Activated T-helper 1 cell treated with Interleukin-2 at 50 U/mL for 16 hours (primary cell): Measurements from ENCODE around the gene NUP85.
"Not testable (repeated sequence)": the region's sequence is repeated elsewhere in the genome, so short reads cannot be mapped to it uniquely, and the experiment has no call there.

Experiments used
- DNase-seq: peaks from one replicate; pipeline ENCODE4 v3.0.0-alpha.2; 2020; ENCODE audit warnings: low read depth

The NUP85 gene

GRCh38 chr17:75241996-75242460 is 36.5 kb downstream of the NUP85 start:
- no peak for DNase-seq

DNA sequence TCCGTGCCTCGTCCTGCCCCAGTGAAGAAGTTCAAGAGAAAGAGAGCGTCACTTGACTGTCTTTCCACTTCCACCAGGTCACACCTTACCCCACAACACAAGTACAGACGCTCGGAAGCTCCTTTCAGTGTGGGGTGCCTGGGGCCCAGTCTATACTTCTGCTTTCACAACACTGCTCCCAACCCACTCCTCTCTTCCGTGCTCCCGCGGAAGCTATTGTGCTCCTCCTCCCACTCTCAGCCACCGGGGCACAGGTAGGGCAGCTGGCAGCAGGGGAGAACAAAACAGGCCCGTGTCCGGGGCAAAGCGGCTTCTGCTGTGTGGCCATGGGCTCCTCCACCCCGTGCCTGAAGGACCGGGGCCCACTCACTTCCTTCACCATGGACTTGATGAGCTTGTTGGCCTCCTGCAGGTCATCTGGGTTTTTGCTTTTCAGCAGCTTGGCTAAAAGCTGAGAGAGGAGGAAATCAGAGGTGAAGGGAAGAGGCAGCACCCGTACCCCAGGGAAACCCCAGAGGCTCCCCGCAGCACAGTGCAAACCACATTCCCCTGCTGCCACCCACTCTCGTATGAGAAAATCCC is 37.1 kb downstream of the NUP85 start:
- peak; percentile 25 for DNase-seq

GRCh38 chr17:75244133-75244866 is 38.8 kb downstream of the NUP85 start:
- DNase-seq, result no peak

- no peak for DNase-seq
Observed at GRCh38 chr17:75245011-75245410, 39.5 kb downstream of the NUP85 start.

GRCh38 chr17:75246404-75246803 is 40.9 kb downstream of the NUP85 start:
- DNase-seq, result no peak

DNA sequence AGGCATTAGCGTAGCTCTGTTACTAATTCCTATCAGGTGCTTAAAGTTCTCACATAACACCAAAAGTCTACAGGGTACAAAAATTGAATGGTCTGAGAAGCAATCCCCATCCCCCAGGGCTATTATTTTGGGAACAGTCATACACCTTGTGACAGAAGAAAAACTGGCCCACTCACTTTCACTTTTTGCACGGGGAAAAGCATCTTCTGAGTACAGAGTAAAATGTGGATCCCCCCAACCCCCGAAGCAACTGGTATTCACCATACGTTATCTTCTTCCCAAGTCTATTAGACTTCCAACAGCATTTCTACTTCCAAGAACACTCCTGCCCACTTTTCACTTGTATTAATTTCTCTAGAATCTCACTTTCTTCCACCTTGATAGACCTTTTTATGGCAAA is 44.1 kb downstream of the NUP85 start:
- DNase-seq, result no peak

- DNase-seq, result peak; percentile 53
Observed at GRCh38 chr17:75250009-75250471, 44.6 kb downstream of the NUP85 start.

DNA sequence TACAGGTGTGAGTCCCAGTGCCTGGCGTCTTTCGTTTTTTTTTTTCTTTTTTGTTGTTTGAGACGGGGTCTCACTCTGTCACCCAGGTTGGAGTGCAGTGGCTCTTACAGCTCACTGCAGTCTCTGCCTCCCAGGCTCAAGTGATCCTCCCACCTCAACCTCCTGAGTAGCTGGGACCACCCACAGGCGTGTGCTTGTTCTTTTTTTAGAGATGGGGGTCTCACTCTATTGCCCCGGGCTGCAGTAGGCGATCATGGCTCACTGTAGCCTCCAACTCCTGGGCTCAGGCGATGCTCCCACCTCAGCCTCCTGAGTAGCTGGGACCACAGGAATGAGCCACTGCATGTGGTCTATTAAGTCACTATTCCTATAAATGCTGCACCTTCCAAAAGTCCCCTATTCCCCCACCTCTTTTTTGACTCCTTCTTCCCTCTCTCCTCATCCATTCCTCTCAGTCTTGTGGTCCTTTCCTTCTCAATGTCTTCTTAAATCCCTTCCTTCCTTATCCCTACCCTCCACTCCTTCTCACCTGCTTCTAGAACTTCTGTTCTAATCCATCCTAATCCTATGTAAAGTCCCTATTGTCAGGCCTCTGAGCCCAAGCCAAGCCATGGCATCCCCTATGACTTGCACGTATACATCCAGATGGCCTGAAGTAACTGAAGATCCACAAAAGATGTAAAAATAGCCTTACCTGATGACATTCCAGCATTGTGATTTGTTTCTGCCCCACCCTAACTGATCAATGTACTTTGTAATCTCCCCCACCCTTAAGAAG is 46.7 kb downstream of the NUP85 start:
- DNase-seq, result no peak

DNA sequence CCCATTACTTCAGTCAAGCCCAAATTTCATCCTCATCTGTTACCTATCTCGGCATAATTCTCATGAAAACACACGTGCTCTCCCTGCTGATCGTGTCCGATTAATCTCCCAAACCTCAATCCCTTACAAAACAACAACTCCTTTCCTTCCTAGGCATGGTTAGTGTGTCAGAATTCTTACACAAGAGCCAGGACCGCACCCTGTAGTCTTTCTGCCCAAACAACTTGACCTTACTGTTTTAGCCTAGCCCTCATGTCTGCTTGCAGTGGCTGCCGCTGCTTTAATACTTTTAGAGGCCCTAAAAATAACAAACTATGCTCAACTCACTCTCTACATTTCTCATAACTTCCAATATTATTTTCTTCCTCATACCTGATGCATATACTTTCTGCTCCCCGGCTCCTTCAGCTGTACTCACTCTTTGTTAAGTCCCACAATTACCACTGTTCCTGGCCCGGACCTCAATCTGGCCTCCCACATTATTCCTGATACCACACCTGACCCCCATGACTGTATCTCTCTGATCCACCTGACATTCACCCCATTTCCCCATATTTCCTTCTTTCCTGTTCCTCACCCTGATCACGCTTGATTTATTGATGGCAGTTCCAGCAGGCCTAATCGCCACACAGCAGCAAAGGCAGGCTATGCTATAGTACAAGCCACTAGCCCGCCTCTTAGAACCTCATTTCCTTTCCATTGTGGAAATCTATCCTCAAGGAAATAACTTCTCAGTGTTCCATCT is 50.6 kb downstream of the NUP85 start:
- DNase-seq, result not testable (repeated sequence)

DNA sequence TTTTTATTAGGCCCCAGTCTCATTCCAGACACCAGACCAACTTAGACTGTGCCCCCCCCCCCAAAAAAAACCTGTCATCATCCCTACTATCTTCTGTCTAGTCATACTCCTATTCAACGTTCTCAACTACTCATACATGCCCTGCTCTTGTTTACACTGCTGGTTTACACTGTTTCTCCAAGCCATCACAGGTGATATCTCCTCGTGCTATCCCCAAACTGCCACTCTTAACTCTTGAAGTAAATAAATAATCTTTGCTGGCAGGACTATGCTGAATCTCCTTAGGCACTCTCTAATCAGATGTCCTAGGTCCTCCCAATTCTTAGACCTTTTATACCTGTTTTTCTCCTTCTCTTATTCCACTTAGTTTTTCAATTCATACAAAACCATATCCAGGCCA is 51.7 kb downstream of the NUP85 start:
- DNase-seq, result not testable (repeated sequence)

DNA sequence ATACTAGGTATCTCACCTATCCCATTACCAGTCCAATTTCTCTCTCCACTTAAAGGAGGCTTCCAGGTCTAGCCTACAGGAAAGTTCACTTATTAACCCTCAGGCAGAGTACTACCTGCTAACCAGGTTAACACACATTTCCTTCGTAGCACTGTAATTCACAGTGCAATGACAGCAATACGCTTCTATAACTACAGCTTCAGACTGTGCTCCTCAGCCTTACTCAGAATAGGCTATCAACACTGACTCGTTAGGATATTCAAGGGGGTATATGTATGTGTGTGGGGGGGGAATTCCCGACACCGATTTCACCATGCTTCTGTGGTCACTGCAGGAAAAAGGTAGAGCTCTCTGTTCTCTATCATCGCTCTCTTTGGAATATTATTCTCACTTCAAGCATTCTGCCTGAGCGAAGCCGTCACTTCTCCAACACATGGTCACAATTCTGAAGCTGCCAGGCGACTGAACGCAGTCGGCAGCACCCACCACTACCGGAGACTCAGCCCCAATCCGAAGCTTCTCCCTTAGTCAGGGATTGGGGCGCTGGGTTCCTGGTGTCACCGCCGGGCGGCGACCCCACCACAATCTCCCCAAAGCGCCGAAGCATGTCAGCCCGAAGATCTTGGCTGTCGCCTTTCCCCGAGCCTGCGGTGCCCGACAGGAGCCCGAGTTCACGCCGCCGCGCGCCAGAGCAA is 55.3 kb downstream of the NUP85 start:
- DNase-seq, result no peak

DNA sequence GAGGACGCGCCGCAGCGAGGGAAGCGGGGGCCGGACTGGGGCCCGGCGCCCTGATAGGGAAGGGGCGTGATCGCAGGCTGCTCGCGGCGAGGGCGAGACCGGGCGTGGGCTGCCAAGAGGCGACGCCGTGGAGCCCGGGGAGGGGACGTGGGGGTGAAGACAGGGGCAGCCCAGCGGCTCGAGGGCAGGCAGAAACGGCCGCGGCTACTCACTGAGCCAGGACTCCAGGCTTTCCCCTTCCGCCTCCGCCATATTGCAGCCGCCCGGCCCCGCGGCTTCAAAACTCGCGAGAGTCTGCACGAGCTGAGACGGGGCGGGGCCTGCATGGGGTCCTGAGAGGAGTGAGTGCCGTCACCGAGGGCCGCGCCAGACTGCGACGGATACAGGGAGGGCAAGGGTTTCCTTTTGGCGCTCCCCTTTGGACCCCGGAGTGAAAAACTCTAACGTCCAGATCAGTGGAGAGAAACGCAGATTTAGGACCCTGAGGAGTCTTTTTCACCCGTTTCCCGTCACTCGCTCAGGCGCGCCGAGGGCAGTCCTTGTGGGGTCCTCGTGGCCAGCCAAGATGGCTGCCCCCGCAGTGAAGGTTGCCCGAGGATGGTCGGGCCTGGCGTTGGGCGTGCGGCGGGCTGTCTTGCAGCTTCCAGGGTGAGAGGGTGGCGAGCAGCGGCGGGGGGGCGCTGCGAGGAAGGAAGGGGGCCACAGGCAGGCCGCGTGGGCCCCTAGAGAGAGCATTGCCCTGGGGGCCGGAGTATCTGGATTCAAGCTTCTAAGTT is 56.0 kb downstream of the NUP85 start, which contains the start of the genes GGA3 and MRPS7:
Gene GGA3, minus strand, starts transcription at position 271 of the 776 bp plus-strand sequence. Its CDS starts 19 bp downstream, at position 252.
Gene MRPS7, plus strand, starts transcription at position 544 of the 776 bp plus-strand sequence. Its CDS starts 22 bp downstream, at position 566.
- DNase-seq, result peak; percentile 92

DNA sequence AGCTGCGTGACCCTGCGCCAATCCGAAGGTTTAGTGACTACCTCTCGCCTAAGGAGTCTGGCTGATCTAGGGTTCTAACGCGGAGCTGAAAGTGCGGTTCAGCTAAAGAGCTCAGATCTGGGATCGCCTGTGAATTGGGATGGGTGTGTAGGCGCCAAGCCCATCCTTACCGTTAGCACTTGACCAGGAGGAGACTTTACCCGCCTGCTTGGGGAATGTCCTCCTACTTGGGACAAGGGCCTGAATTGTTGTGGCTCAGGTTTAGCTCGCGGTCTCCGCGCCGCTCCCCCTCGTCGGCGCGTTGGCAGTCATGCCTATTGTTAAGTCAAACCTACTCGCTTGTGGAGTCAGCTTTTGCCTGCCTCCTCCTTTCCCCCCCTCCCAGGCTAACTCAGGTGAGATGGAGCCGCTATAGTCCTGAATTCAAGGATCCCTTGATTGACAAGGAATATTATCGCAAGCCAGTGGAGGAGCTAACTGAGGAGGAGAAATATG is 56.7 kb downstream of the NUP85 start:
- DNase-seq, result no peak

DNA sequence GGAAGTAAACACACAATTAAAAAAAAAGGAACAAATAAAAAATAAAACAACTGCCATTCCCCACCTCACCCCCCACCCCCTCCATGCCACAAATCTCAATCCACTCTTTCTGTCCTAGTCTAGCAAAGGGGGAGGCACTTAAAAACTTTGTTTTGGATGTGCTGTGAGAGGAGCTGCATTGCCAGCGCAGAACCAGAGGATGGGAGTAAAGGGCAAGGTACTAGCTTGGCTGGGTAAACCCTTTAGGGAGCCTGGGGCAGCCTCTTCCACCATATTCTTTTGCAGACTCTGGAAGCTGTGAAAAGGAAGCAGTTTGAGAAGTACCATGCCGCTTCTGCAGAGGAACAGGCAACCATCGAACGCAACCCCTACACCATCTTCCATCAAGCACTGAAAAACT is 57.6 kb downstream of the NUP85 start:
- DNase-seq, result no peak

- no peak for DNase-seq
Observed at GRCh38 chr17:75265614-75266315, 60.3 kb downstream of the NUP85 start.

DNA sequence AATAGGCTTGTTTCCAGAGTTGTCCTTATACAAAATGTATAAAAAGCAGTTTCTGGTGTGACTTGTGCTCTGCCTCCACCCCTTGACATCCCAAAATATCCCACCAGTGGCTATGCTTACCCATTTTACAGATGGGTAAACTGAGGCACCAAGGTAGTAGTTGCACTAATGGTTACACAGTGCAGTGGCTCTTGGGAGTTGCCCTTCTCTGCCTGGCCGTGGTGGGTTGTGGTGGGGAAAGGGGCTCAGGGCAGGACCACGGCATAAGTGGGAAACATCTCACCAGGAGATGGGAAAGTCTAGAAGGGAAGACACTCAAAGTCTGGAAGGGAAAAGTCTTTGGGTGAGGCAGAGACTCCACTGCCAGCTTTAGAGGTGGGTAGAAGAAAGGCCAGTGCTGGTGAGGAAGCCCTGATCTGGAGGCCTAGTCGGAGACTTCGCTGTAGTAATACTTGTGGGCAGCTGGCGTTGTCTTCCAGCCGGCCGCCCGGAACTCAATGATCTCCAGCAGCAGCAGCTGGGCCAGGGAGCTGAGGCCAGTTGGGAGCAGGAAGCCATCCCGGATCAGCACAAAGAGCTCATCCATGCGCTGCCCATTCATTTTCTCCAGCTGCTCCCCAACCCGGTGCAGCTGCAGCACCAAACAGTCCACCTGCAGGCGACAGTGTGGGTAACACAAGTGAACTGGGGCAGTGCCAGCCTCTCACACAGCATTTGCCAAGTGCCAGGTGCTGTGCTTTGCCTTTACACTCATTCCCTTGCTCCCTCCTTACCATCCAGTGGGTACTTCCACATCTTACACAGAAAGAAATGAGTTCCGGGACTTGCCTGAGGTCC is 61.1 kb downstream of the NUP85 start:
- DNase-seq, result no peak

- DNase-seq, result no peak
Observed at GRCh38 chr17:75267153-75267410, 61.6 kb downstream of the NUP85 start.

DNA sequence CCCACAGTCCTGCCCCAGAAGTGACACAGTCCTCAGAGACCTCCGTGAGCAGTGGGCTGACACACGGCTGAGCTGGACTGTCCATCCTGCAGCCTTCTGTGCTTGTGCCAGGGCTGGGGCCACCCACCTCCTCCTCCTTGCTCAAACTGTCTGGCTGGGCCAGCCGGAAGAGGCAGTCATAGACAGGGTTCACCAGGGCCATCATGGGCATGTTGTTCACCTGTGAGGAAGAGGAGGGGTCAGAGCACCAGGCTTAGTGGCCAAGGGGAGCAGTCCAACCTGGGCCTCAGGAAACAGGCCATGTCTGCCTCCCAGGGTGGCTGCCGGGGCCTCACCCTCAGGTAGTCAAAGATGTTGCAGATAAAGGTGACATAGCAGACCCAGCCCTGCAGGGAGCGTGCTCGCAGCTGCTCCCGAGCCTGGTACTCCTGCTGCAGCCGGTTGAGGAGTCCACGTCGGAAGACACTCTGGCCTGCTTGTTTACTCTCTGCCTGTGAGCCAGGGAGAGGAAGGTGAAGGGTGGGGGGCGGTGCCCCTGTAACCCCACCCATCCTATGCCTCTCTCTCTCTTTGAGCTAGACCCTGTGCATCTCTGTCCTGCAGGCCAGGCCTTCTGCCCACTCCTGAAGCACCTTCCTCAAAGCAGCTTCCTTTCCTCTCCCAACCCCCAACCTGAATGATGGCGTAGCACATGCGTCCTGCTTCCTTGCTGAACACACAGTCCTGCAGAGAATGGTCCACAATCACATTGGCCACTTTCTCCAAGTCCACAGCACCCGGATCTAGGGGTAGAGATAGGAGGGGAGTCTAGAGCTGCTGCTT is 62.1 kb downstream of the NUP85 start:
- DNase-seq, result no peak
